Nucleus accumbens (tissue), 56 donors: Measurements from ENCODE around the gene SYPL1.
A peak's percentile ranks its signal among the peaks of the same experiment; 100 is the strongest.

Experiments
- DNase-seq, 56 donors: peaks; one replicate each; lab custom pipeline; 2025; lab: John Stamatoyannopoulos, UW

Gene SYPL1

GRCh38 chr7:106069471-106070200 lies 42.5 kb downstream of the SYPL1 start:
- no peak for DNase-seq

GRCh38 chr7:106068986-106069385 lies 43.1 kb downstream of the SYPL1 start:
- no peak for DNase-seq

- DNase-seq, result no peak
Observed at GRCh38 chr7:106068538-106068961, 43.6 kb downstream of the SYPL1 start.

- DNase-seq, result no peak
Observed at GRCh38 chr7:106067678-106068077, 44.4 kb downstream of the SYPL1 start.

GRCh38 chr7:106065575-106066500 lies 46.3 kb downstream of the SYPL1 start:
- DNase-seq, result no peak

- DNase-seq, result peak in 49 of 56 donors; percentile 10 to 83 (median 61)
Observed at GRCh38 chr7:106064771-106065574, 47.1 kb downstream of the SYPL1 start.

- no peak for DNase-seq
Observed at GRCh38 chr7:106064316-106064715, 47.8 kb downstream of the SYPL1 start.

- DNase-seq, result no peak
Observed at GRCh38 chr7:106063692-106064091, 48.4 kb downstream of the SYPL1 start.

- DNase-seq, result no peak
Observed at GRCh38 chr7:106063024-106063423, 49.1 kb downstream of the SYPL1 start.

GRCh38 chr7:106062521-106062931 lies 49.6 kb downstream of the SYPL1 start:
- no peak for DNase-seq

- no peak for DNase-seq
Observed at GRCh38 chr7:106062006-106062405, 50.1 kb downstream of the SYPL1 start.

GRCh38 chr7:106061301-106061979 lies 50.7 kb downstream of the SYPL1 start:
- DNase-seq, result no peak

- DNase-seq, result no peak
Observed at GRCh38 chr7:106060394-106060920, 51.7 kb downstream of the SYPL1 start.

GRCh38 chr7:106059556-106059955 lies 52.6 kb downstream of the SYPL1 start:
- no peak for DNase-seq

- no peak for DNase-seq
Observed at GRCh38 chr7:106058928-106059324, 53.2 kb downstream of the SYPL1 start.

GRCh38 chr7:106057962-106058927 lies 53.9 kb downstream of the SYPL1 start:
- peak in 55 of 56 donors; percentile 32 to 95 (median 86) for DNase-seq

GRCh38 chr7:106057204-106057961 lies 54.7 kb downstream of the SYPL1 start:
- peak in 2 of 56 donors; percentile 23 to 36 for DNase-seq
